GM12878 (cell line): ENCODE results near the gene RAPGEF1. TPM values are rescaled to one million over a fixed set of nuclear protein-coding genes. Genes with fewer than 3 reads are reported as not detected.

Experiments
- CHD1 ChIP-seq: IDR thresholded peaks from 2 replicates; pipeline ENCODE4 v1.6.1; 2012; ENCODE audit warnings: low read depth, low read length, improper control_type of control experiment
- CREM ChIP-seq: IDR thresholded peaks from 2 replicates; pipeline ENCODE4 v1.6.1; 2014; ENCODE audit warnings: antibody characterized with exemption, low read depth
- E2F4 ChIP-seq: IDR thresholded peaks from 2 replicates; pipeline ENCODE4 v1.6.1; 2012; ENCODE audit warnings: low read depth, low read length, improper control_type of control experiment
- HDAC2 ChIP-seq: fragments of 200-600 bp; sonication (generic); IDR thresholded peaks from 2 replicates; pipeline ENCODE4 v1.6.1; 2017
- KAT2A ChIP-seq: conservative IDR thresholded peaks from 2 replicates; pipeline ENCODE4 v1.6.1; 2011; ENCODE audit warnings: low read depth, low read length; ENCODE audit not compliant: control insufficient read depth
- MEF2A ChIP-seq: IDR thresholded peaks from 2 replicates; pipeline ENCODE4 v1.6.1; 2011; ENCODE audit warnings: low read depth, mild to moderate bottlenecking, low read length, moderate library complexity; ENCODE audit not compliant: insufficient read depth
- NFYB ChIP-seq: IDR thresholded peaks from 2 replicates; pipeline ENCODE4 v1.6.1; 2011; ENCODE audit warnings: low read depth, mild to moderate bottlenecking, low read length, improper control_type of control experiment, moderate library complexity; ENCODE audit not compliant: insufficient read depth
- REST ChIP-seq: IDR thresholded peaks from 2 replicates; pipeline ENCODE4 v1.6.1; 2012; ENCODE audit warnings: mild to moderate bottlenecking, low read depth, low read length
- SREBF1 ChIP-seq: IDR thresholded peaks from 2 replicates; pipeline ENCODE4 v1.6.1; 2012; ENCODE audit warnings: mild to moderate bottlenecking, low read length
- USF1 ChIP-seq: IDR thresholded peaks from 2 replicates; pipeline ENCODE4 v1.6.1; 2011; ENCODE audit warnings: borderline replicate concordance, low read depth, mild to moderate bottlenecking, moderate library complexity, mixed read lengths, low read length; ENCODE audit not compliant: insufficient read depth; ENCODE audit errors: extremely low read length
- ZBTB4 ChIP-seq: fragments of 450-650 bp; formaldehyde crosslinking; IDR thresholded peaks from 2 replicates; pipeline ENCODE4 v1.4.0; 2022; ENCODE audit warnings: mild to moderate bottlenecking, moderate library complexity
- polyA plus RNA-seq, 11 experiments: library from polyadenylated mRNA; depleted of rRNA in 4 of 11; unstranded in 6 of 11; stranded (reverse) in 5 of 11; fragments of >200 nt; fragmentation: Nextera tagmentation in 4 of 11; fragmentation: Illumina TruSeq in 1 of 11; extraction: Ambion mirVana in 4 of 11; extraction: Trizol in 1 of 11; gene quantifications; 1 replicate in 1 of 11; 2 replicates in 10 of 11; pipeline versions ENCODE4 v1.2.1 to v1.2.3, GENCODE V29; 2011 to 2016; ENCODE audit warnings: inconsistent platforms in 2 of 11, missing spikeins in 2 of 11, low read depth in 1 of 11
- total RNA-seq, 4 experiments: library from RNA; depleted of rRNA in 3 of 4; stranded (reverse); fragments of >200 nt in 3 of 4; fragmentation: Illumina TruSeq in 1 of 4; extraction: Trizol in 1 of 4; gene quantifications; 2 replicates each; pipeline versions ENCODE4 v1.2.1 to v1.2.3, GENCODE V29; 2013 to 2021

The RAPGEF1 gene
- total and polyA plus RNA-seq, 10 of the 15 experiments (the other 5 are each of a cell fraction or from before 2014, with no cell fraction given), result 0.42 to 113 (median 45.9) TPM

GRCh38 chr9:131773911-131774379 lies 34.1 kb upstream of the RAPGEF1 start (continued):
- TF ChIP-seq USF1, result peak; percentile 46
- peak; percentile 33; the same call in 1 of the 2 replicates for TF ChIP-seq NFYB
- no peak for TF ChIP-seq HDAC2
- TF ChIP-seq E2F4, result no peak
- TF ChIP-seq CHD1, result no peak
- TF ChIP-seq SREBF1, result no peak
- no peak for TF ChIP-seq ZBTB4 (CRISPR knock-in tag)
- TF ChIP-seq CREM, result no peak
- TF ChIP-seq MEF2A, result no peak
- peak; percentile 88 for TF ChIP-seq REST
- TF ChIP-seq KAT2A, result no peak
- TF ChIP-seq, all 136 proteins: peak for 3
